HG03565 (cell line): ENCODE data around the gene COX6B2.
A peak's percentile ranks its signal among the peaks of the same experiment; 100 is the strongest.

Experiments used
- ATAC-seq: cut with Tn5 transposase; IDR thresholded peaks from one replicate; pipeline ENCODE4 v1.9.1; 2021; ENCODE audit warnings: mild to moderate bottlenecking, moderate library complexity; ENCODE audit not compliant: unreplicated experiment

The COX6B2 gene

GRCh38 chr19:55315956-55316525 is 38.5 kb downstream of the COX6B2 start:
- no peak for ATAC-seq

GRCh38 chr19:55314396-55314795 is 40.1 kb downstream of the COX6B2 start:
- no peak for ATAC-seq

- no peak for ATAC-seq
Observed at GRCh38 chr19:55312621-55313512, 41.7 kb downstream of the COX6B2 start.

GRCh38 chr19:55311797-55312196 is 42.7 kb downstream of the COX6B2 start:
- no peak for ATAC-seq

DNA sequence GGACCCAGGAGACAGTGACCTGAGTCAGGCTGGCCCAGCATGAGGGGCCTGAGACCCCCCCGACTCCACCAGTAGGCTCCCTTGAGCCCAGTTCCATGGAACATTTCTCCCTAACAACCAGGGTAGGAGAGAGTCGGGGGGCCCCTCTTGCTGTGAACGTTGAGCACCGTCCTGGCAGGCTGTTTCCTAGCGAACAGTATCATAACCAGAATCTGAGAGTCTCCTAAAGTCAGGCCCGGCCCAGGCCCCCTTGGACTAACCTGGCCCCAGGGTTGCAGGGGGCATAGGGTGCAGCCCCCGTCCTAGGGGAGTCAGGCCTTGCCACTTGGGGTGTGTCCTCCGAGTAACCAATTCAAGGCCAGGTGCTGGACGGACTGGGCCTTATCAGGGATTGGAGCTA is 43.1 kb downstream of the COX6B2 start:
- no peak for ATAC-seq

GRCh38 chr19:55310498-55310897 is 44.0 kb downstream of the COX6B2 start:
- ATAC-seq = no peak

DNA sequence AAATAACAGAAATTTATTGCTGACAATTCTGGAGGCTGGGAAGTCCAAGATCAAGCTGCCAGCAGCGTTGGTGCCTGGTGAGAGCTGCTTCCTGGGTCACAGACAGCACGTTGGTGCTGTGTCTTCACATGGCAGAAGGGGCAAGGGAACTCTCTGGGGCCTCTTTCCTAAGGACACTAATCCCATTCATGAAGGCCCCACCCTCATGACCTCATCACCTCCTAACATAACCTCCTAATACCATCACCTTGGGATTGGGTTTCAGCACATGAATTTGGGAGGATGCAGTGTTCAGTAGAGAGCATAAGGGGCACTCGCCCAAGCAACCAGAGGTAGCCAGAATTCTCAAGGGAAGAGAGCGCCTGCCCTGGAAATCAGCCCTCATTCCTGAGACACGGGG is 45.1 kb downstream of the COX6B2 start:
- ATAC-seq = no peak

GRCh38 chr19:55308281-55308680 is 46.2 kb downstream of the COX6B2 start:
- no peak for ATAC-seq

GRCh38 chr19:55306712-55307111 is 47.8 kb downstream of the COX6B2 start:
- no peak for ATAC-seq

- ATAC-seq = no peak
Observed at GRCh38 chr19:55305983-55306562, 48.4 kb downstream of the COX6B2 start.

- no peak for ATAC-seq
Observed at GRCh38 chr19:55305491-55305890, 49.0 kb downstream of the COX6B2 start.

GRCh38 chr19:55304980-55305379 is 49.5 kb downstream of the COX6B2 start:
- no peak for ATAC-seq

GRCh38 chr19:55304279-55304978 is 50.1 kb downstream of the COX6B2 start:
- ATAC-seq = no peak

DNA sequence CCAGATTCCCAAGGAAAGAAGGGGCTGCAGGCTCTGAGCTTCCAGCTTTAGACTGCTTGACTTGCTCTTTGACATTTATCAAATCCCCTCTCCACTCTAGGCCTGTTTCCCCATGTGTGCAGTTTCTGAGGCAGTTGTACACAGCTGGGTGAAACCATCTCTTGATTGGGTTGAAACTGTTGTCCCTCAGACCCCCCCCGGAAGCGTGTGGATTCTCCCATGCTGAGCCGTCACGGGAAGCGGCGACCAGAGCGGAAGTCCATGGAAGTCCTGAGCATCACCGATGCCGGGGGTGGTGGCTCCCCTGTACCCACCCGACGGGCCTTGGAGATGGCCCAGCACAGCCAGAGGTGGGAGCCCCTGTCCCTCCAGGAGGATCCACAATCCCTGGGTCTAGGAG is 51.0 kb downstream of the COX6B2 start:
- no peak for ATAC-seq

- ATAC-seq = no peak
Observed at GRCh38 chr19:55302318-55302703, 52.2 kb downstream of the COX6B2 start.

DNA sequence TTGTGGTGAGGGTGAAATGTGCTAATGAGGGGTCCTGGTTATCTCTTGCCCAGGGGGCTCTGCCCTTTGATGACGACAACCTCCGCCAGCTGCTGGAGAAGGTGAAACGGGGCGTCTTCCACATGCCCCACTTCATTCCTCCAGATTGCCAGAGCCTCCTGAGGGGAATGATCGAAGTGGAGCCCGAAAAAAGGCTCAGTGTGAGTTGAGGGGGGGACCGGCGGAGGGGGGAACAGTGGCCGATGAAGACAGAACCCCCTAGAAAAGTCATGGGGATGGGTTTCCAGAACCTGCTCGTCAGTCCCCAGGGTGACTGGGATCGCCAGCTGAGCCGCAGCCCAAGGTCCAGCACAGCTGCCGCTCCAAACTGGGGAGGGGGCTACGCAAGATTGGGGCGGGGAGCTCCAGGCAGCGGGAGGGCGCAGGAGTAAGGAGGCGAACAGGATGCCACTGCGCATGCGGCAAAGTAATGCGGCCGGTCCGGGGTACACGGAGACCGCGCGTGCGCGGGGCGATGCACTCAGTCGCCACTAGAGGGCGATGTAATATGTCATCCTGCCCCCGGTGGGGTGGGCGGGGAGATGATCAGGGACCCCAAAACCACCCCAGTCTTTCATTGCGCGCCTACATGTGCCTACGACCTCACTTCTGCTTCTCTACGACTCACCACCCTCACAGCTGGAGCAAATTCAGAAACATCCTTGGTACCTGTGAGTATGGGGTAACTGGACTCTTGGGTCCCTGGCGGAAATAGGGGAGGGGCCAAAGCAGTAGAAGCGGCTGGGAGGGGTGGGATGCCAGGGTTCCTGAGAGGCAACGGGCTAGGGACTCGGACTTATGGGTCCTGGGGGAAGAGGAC is 52.8 kb downstream of the COX6B2 start:
- peak; percentile 65 for ATAC-seq

GRCh38 chr19:55300886-55301458 is 53.5 kb downstream of the COX6B2 start:
- no peak for ATAC-seq

DNA sequence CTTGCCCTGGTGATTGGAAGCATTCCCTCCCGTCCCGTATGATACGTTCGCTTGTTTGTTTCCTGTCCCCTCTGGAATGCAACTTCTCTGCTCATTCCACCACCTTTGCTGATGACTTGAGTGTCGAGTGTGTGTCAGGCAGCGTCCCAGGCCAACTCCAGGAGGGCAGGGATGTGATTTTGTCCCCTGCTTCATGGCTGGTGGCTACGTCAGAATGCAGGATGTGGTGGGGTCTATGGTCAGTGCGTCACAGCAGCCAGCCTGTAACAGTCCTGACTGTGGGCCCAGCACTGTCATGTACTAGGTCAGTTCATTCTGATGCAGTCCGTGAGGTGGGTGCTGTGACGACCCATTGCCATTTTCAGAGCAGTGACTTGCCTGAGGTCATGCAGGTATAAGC is 54.5 kb downstream of the COX6B2 start:
- no peak for ATAC-seq
